ENCODE results near the gene CNTN1.

DNA sequence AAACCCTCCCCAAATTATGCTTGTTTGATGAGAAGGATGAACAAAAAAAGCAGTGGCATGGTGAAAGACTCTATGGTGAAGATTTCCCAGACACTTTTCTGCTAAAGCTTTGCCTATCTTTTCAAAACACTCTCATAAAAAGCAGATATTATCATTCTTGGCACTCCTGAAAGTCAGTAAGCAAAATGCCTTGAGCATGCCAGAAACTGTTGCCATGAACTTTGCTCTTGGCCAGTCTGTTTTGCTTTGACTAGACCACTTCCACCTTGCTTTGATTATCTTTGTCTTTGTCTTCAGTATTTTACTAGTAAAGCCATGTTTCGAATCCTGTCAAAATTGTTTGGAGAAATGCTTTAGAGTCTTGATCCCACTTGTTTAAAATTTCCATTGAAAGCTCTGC, 110.4 kb downstream of the CNTN1 start:
- no peak for TF ChIP-seq EZH2 (IDR thresholded peaks at IDR 0.05; ENCODE audit: borderline replicate concordance, insufficient read depth, low read depth, low read length, poor library complexity, severe bottlenecking)
- TF ChIP-seq, protein P1, sequence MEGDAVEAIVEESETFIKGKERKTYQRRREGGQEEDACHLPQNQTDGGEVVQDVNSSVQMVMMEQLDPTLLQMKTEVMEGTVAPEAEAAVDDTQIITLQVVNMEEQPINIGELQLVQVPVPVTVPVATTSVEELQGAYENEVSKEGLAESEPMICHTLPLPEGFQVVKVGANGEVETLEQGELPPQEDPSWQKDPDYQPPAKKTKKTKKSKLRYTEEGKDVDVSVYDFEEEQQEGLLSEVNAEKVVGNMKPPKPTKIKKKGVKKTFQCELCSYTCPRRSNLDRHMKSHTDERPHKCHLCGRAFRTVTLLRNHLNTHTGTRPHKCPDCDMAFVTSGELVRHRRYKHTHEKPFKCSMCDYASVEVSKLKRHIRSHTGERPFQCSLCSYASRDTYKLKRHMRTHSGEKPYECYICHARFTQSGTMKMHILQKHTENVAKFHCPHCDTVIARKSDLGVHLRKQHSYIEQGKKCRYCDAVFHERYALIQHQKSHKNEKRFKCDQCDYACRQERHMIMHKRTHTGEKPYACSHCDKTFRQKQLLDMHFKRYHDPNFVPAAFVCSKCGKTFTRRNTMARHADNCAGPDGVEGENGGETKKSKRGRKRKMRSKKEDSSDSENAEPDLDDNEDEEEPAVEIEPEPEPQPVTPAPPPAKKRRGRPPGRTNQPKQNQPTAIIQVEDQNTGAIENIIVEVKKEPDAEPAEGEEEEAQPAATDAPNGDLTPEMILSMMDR (IDR thresholded peaks at IDR 0.05), result no peak
